IMR-90 (cell line): Measurements from ENCODE around the gene IQCF2.

ENCODE experiments used
- CTCF ChIP-seq: conservative IDR thresholded peaks from 2 replicates; pipeline ENCODE4 v1.5.1; 2012; ENCODE audit warnings: mild to moderate bottlenecking, low read depth, low read length, improper control_type of control experiment
- MAFK ChIP-seq: IDR thresholded peaks from 2 replicates; pipeline ENCODE4 v1.6.1; 2012; ENCODE audit warnings: low read depth, low read length, improper control_type of control experiment
- POLR2A ChIP-seq: IDR thresholded peaks from 2 replicates; pipeline ENCODE4 v1.6.1; 2012; ENCODE audit warnings: mild to moderate bottlenecking, low read depth, low read length
- RFX5 ChIP-seq: IDR thresholded peaks from 2 replicates; pipeline ENCODE4 v1.8.0; 2012; ENCODE audit warnings: low read depth, mild to moderate bottlenecking, low read length, moderate library complexity

GRCh38 chr3:51869304-51869703 is 7.9 kb downstream of the IQCF2 start:
- TF ChIP-seq MAFK (no peak), RFX5 (no peak), CTCF (no peak), POLR2A (no peak)
